GM04504 (cell line): ENCODE measurements around the gene SVEP1.

Experiments used
- DNase-seq: peaks from one replicate; pipeline ENCODE4 v3.0.0-alpha.2; 2012; ENCODE audit warnings: low read depth

SVEP1 gene

DNA sequence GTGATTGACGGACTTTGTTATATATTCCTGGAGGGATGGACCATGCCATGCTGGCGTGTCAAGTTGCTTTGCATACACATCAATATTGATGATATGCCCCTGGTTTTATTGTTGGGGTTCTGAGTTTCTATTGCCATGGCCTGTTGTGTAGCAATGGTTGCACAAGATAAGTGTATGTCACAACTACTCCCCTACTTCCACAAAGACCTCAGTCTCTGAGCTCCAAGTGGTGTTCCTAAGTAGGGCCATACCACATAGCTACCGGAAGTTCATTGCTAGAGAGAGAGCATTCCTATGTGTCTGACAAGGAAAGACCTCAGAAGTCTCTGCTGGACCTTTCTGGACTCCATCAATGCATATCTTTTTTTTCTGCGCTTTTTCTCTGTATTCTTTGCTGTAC is 261.6 kb downstream of the SVEP1 start:
- no peak for DNase-seq

- DNase-seq: no peak
Observed at GRCh38 chr9:110316261-110317075, 263.1 kb downstream of the SVEP1 start.
